Nephron (organoid): ENCODE results near the gene MAST2.
"Not testable (repeated sequence)": the region's sequence is repeated elsewhere in the genome, so short reads cannot be mapped to it uniquely, and the experiment has no call there.

Experiments
- H3K27ac Mint-ChIP-seq, 3 experiments: 2 replicates each; pipeline ENCODE4 v1.8.0; 2020; ENCODE audit warnings: mixed read lengths in 3 of 3, mild to moderate bottlenecking in 2 of 3, moderate library complexity in 1 of 3
- H3K27me3 Mint-ChIP-seq: 2 replicates; pipeline ENCODE4 v1.8.0; 2021; ENCODE audit warnings: low read depth, mild to moderate bottlenecking, moderate library complexity, mixed read lengths
- H3K36me3 Mint-ChIP-seq: 2 replicates; pipeline ENCODE4 v1.8.0; 2020; ENCODE audit warnings: low read depth, mixed read lengths
- H3K4me1 Mint-ChIP-seq: 2 replicates; pipeline ENCODE4 v1.8.0; 2020; ENCODE audit warnings: mixed read lengths
- H3K4me3 Mint-ChIP-seq, 3 experiments: 2 replicates each; pipeline ENCODE4 v1.8.0; 2020; ENCODE audit warnings: mild to moderate bottlenecking in 3 of 3, mixed read lengths in 3 of 3, moderate library complexity in 2 of 3
- H3K9me3 Mint-ChIP-seq: 2 replicates; pipeline ENCODE4 v1.8.0; 2020; ENCODE audit warnings: mixed read lengths
- CTCF ChIP-seq, 3 experiments: fragments of 200-600 bp; sonication (generic); IDR thresholded peaks; one replicate each; pipeline ENCODE4 v1.5.0; 2021; ENCODE audit warnings: antibody characterized with exemption in 3 of 3; ENCODE audit not compliant: unreplicated experiment in 3 of 3

Gene MAST2

DNA sequence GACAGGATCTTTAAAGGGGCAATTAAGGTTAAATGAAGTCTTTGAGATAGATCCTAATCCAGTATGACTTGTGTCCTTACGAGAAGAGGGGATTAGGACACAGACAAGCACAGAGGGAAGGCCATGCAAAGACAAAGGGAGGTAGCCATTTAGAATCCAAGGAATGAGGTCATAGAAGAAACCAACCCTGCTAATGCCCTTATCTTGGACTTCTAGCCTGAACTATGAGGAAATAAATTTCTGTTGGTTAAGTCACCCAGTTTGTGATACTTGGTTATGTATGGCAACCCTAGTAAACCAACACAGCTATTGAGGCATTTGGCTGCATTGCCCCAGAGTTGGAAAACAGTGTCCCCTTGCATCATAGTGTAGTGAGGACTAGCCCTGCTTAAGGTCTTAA, 121.3 kb downstream of the MAST2 start:
- no peaks in the 10 kb centered on the region for H3K9me3 Mint-ChIP-seq

GRCh38 chr1:45925728-45926287, 122.4 kb downstream of the MAST2 start:
- Mint-ChIP-seq H3K27ac (no peak overlapping the region), H3K27me3 (peaks cover 18% of the 10 kb centered on the region), H3K36me3 (no peaks in the 10 kb centered on the region), H3K4me3 (no peak overlapping the region), H3K9me3 (no peaks in the 10 kb centered on the region), H3K4me1 (peaks cover 29% of the 10 kb centered on the region)
- no peak for TF ChIP-seq CTCF (IDR thresholded peaks at IDR 0.05; ENCODE audit: unreplicated experiment in 3 of 3)

More for the DNA sequence above, 121.3 kb downstream of the MAST2 start:
- Mint-ChIP-seq H3K36me3 (no peaks in the 10 kb centered on the region), H3K27ac (no peak overlapping the region), H3K27me3 (peaks cover 18% of the 10 kb centered on the region), H3K4me3 (no peak overlapping the region), H3K4me1 (peaks cover 28% of the 10 kb centered on the region)
- no peak for TF ChIP-seq CTCF (IDR thresholded peaks at IDR 0.05; ENCODE audit: unreplicated experiment in 3 of 3)

GRCh38 chr1:45926330-45926729, 122.9 kb downstream of the MAST2 start:
- Mint-ChIP-seq H3K9me3 (no peaks in the 10 kb centered on the region), H3K27me3 (peaks cover 18% of the 10 kb centered on the region)
- no peak for TF ChIP-seq CTCF (IDR thresholded peaks at IDR 0.05; ENCODE audit: unreplicated experiment in 3 of 3)

DNA sequence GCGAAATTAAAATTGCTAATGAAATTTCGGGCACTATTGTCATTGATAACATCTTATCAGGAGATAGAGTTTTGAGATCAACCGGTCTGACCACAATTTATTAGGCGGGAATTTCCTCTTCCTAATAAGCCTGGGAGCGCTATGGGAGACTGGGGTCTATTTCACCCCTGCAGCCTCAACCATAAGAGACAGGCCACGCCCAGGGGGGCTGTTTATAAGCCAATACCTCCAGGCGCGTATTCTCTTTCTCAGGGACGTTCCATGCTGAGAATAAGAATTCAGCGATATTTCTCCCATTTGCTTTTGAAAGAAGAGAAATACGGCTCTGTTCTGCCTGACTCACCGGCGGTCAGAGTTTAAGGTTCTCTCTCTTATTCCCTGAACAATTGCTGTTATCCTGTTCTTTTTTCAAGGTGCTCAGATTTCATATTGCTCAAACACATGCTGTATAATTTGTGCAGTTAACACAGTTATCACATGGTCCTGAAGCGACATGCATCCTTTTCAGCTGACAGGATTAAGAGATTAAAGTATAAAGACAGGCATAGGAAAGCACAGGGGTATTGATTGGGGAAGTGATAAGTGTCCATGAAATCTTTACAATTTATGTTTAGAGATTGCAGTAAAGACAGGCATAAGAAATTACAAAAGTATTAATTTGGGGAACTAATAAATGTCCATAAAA, 124.0 kb downstream of the MAST2 start:
- peaks cover 29% of the 10 kb centered on the region for H3K4me1 Mint-ChIP-seq
- H3K27me3 Mint-ChIP-seq, result peaks cover 18% of the 10 kb centered on the region
- H3K4me3 Mint-ChIP-seq, H3K9me3 Mint-ChIP-seq, H3K36me3 Mint-ChIP-seq, H3K27ac Mint-ChIP-seq: not testable (repeated sequence)

More at GRCh38 chr1:45926330-45926729, 122.9 kb downstream of the MAST2 start:
- H3K4me1 Mint-ChIP-seq, result peaks cover 29% of the 10 kb centered on the region
- no peaks in the 10 kb centered on the region for H3K36me3 Mint-ChIP-seq
- H3K4me3 Mint-ChIP-seq, result no peak overlapping the region
- H3K27ac Mint-ChIP-seq, result no peak overlapping the region

DNA sequence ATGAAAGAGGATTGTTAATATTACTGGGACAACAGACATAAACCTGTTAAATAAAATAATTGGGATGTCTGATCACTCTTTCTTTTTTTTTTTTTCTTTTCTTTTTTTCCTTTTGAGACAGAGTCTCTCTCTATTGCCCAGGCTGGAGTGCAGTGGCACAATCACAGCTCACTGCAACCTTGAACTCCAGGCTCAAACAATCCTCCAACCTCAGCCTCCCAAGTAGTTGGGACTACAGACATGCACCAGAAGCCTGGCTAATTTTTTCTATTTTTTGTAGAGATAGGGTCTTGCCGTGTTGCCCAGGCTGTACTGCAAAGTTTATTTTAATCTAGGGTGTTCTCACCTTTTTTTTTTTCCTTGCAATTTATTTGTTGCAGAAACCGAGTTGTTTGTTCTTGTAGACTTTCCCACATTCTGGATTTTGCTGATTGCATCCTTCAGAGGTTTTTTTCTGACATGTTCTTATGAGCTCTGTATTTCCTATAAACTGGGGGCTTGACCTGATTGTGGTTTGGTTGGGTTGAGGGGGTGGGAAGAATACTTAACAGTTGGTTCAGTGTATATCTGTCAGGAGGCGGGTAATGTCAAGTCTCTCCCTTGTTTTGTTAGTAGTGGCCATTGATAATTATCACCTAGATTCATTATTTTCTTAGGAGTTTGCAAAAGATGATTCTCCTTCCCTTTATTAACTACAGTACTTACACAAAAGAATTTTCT, 125.2 kb downstream of the MAST2 start:
- no peaks in the 10 kb centered on the region for H3K9me3 Mint-ChIP-seq

More for the DNA sequence above, 125.2 kb downstream of the MAST2 start:
- Mint-ChIP-seq H3K4me3 (no peak overlapping the region), H3K27ac (no peak overlapping the region), H3K4me1 (peaks cover 29% of the 10 kb centered on the region), H3K36me3 (no peaks in the 10 kb centered on the region), H3K27me3 (peaks cover 18% of the 10 kb centered on the region)
- no peak for TF ChIP-seq CTCF (IDR thresholded peaks at IDR 0.05; ENCODE audit: unreplicated experiment in 3 of 3)
